ENCODE data around the gene CYBRD1.
"Not testable (repeated sequence)": the region's sequence is repeated elsewhere in the genome, so short reads cannot be mapped to it uniquely, and the experiment has no call there.

Gene CYBRD1

DNA sequence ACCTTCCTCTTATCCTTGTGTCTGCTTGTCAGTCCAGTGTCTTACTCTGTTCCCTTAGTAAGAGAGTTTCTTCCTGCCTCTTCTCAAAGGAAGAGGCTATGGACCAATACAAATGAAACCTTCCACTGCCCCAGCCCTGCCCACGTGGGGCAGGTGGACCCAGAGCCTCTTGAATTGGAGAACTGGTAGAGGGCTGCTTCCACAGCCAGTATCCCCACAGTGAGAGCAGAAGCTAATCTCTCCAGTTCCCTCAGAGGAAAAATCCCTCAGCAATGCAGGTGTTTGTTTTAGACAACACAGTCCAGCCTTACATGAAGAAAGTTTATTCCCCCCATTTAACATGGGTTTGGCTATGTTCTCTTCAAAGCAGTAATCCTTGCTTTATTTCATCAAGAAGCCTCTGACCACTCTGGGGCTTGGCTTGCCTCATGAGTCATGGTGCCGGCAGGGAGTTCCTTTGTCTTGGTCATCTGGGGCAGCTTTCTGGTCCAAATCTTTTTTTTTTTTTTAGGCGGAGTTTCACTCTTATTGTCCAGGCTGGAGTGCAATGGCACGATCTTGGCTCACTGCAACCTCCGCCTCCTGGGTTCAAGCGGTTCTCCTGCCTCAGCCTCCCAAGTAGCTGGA lies 6.5 kb upstream of the CYBRD1 start:
- in situ Hi-C loops (cut with MboI; ENCODE audit: low sequenced_read_pairs), result no loop called here

DNA sequence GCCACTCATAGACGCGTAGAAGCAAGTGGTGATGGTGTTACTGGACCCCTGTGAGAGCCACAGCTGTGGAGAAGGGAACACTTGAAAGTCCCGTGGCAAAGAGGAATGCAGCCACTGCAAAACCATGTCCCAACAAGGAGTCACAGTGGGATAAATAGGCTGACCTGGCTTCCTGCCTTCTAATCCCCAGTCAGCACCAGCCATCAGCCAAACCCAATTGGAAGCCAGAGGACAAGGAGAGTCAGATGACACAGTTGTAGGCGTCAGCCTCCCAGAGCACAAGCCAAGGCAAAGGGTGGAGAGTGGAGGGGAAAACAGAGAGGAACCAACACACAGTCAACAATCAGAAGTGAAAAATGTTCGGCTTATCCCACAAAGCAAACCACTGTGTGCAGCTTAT lies 5.5 kb upstream of the CYBRD1 start:
- in situ Hi-C loops (cut with MboI; ENCODE audit: low sequenced_read_pairs), result no loop called here

DNA sequence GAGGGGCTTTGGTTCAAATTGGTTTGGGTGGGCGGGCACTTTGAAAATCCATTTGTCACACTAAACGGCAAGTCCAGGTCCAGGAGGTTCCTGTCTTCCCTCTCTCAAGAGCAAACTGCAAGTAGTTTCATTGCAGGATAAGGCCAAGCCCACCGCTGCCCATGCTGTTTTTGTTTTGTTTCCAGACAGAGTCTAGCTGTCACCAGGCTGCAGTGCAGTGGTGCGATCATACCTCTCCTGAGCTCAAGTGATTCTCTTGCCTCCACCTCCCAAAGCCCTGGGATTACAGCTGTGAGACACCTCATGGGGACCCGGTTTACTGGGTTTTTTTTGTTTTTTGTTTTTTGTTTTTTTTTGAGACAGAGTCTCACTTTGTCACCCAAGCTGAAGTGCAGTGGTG lies 1.8 kb upstream of the CYBRD1 start:
- in situ Hi-C loops (cut with MboI; ENCODE audit: low sequenced_read_pairs), result no loop called here

DNA sequence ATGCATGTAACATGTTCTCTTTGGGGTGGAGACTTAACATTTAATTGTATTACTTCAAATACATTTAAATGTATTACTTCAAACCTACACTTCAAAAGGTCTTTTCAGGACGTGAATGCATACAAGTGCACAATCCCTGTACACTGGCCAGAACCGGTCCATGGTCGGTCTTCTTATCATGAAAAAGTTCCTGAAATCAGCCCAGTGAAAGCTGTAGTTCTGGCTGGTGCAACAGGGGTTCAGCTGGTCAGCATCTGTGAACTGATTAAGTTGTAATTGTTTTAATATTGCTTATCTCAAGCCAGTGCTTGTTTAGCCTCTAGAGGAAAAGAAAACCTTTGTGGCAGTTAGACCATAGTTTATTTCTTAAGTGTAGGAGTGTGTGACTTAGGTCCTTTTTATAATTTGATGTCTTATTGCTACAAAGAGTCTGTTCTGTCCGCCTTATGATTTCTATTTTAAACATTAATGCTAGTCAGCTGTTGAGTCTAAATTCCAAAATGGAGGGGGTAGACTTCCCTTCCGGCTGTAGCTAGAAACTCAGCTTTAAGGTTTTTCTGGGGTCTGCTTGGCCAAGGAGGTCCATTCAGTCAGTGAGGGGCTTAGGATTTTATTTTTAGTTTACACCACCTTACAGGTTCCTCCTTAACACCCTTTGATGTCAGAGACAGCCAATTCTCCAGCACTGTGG lies 768 bp upstream of the CYBRD1 start:
- in situ Hi-C loops (cut with MboI; ENCODE audit: low sequenced_read_pairs), result no loop called here

DNA sequence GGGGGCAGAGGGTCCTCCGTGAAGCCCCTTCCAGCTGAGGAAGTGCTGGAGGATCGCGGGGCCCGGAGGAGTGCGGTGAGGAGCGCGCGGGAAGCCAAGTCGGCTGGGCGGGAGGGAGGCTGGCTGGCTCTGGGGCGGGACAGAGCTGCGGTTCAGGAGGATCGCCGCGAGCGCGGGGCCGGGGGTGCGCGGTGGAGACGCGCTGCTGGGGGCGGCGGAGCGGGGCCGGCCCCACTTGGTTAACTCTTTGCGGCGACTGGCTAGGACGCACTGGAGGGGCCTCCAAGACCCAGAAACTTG lies 464 bp downstream of the CYBRD1 start:
- in situ Hi-C loops (cut with MboI; ENCODE audit: low sequenced_read_pairs), result no loop called here

DNA sequence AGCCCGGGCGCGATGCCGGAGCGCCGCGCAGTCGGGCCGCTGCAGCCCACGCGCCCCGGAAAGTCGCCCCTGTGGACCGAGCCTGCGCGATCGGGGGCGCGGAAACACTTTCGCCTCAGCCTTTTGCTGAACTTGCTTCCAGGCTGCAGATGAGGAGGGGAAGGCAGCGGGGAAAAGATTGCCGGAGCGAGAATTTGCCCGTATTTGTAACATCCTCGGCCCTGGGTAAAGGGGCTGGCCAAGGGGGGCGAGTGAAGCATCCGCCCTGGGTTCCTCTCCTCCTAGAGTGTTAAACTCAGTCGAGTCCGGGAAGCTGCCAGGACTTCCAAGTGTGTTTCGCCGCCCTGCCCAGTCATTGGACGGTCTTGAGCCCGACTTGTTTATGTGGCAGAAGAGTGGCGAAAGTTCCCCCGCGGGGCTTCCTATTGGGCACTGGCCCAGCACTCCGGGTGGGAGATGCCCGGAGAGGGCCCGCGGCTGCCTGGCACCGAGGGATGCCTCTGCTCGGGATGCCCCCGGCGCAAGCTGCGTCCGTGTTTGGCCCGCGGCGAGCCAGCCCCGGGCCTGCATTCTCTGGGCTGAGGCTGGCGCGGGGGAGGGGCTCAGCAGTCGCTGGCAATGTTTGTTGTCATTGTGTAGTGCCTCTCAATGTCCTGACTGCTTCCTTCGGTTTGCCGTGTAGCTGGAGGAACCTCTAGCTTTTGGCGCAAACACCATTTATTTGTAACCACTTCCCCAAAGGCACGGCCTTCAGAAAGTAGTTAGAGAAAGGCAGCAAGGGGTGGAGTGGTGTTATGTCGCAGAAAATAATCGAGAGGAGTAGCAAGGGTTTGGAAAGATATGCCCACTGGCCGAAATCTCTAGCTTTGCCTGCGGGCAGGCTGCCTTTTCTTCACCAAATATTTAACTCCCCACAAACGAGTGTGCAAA lies 1.1 kb downstream of the CYBRD1 start:
- in situ Hi-C loops (cut with MboI; ENCODE audit: low sequenced_read_pairs), result no loop called here

DNA sequence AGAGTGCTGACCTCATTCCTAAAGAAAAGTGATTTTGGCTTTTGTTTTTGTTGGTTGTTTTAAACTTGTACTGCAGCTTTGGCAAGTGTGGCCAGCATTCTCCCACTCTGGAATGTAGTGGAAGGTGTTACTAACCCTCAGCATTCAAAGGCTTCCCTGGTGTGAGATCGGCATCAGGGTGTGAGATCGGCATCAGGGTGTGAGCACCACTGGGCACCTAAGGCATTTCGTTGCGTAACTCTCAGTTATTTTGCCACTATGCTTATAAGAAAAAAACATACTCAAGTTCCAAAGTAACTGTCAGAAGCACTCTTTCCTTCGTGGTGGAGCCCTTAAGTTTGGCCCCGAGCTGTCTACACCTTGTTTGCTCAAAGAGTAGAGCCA lies 1.7 kb downstream of the CYBRD1 start:
- in situ Hi-C loops (cut with MboI; ENCODE audit: low sequenced_read_pairs), result no loop called here

DNA sequence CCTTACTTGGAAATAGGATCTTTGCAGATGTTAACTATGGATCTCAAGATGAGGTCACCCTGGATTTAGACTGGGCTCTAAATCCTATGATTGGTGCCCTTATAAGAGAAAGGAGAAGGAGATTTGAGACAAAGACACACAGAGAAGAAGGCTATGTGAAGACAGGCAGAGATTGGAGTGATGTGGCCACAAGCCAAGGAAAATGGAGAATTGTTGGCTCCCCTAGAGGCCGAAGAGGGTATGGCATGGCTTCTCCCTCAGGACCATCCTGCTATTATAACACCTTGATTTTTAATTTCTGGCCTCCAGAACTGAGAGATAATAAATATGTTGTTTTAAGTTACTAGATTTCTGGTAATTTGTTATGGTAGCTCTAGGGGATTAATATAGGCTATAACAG lies 7.6 kb downstream of the CYBRD1 start:
- in situ Hi-C loops (cut with MboI; ENCODE audit: low sequenced_read_pairs), result no loop called here

DNA sequence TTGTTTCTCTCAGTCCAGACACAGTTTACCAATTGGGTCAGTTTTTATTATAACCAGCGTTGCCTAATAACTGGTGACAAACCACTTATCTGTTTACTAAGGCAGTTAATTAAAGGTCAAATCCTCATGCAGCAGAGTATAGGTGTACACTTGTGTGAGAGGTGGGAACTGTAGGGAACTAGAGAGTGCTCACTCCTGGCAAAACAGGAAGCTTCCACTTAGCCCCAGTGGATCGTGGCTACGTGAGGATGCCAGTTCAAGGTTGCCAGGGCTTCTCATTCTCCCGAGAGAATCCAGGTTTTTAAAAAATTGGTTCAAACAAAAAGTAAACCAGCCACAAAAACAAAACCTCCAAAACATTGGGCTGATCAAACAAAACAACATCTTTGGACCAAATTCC lies 8.1 kb downstream of the CYBRD1 start:
- in situ Hi-C loops (cut with MboI; ENCODE audit: low sequenced_read_pairs), result no loop called here

DNA sequence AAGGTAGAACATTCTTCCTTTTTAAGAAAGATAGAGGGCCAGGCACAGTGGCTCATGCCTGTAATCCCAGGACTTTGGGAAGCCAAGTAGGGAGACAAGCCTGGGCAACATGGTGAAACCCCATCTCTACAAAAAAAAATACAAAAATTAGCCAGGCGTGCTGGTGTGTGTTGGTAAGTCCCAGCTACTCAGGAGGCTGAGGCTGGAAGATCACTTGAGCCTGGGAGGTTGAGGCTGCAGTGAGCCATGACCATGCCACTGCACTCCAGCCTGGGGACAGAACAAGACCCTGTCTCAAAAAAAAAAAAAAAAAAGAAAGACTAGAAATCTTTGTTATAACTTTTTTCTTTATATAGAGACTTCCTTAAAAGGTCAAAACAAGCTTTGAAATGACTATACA lies 8.6 kb downstream of the CYBRD1 start:
- in situ Hi-C loops (cut with MboI; ENCODE audit: low sequenced_read_pairs), result not testable (repeated sequence)

DNA sequence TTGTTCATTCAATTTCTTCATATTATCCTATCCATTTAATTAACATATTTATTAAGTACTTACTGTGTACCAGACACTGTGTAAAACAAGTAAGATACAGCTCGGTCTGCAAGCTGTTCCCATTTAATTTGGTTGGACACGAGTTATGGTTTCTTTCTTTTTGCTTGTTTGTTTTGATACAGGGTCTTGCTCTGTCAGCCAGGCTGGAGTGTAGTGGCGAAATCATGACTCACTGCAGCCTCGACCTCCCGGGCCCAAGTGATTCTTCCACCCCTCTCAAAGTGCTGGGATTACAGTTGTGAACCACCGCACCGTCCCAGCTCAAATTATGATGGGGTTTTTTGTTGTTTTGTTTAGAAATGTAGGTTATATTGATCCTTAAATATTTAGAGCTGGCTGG lies 9.0 kb downstream of the CYBRD1 start:
- in situ Hi-C loops (cut with MboI; ENCODE audit: low sequenced_read_pairs), result no loop called here

DNA sequence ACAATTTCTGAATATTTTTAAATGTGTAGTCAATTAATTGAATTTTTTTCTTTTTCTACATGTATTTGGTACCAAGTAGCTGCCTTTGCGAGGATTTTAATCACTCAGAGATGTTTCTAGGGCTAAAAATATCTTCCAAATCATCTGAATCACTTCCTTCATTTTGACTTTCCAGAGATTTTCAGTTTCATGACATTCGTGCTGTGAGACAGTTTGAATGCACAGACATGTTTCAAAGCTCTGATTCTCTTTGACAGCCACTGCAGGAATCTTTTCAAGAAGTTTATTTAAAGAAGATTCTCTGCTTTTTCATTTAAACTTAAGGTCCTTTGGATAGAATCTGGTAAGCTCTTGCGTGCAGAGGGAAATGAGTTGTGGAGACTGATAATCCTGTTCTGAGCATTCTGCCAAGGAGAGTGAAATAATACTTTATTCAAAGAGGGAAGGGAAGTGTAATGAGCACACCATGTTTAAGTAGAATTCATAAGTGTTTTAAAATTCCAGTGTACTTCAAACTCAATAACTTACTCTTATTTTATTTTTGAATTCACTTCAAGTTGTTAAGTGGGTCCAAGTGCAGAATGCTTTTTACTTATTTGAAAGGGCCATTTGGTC lies 9.7 kb downstream of the CYBRD1 start:
- in situ Hi-C loops (cut with MboI; ENCODE audit: low sequenced_read_pairs), result no loop called here

DNA sequence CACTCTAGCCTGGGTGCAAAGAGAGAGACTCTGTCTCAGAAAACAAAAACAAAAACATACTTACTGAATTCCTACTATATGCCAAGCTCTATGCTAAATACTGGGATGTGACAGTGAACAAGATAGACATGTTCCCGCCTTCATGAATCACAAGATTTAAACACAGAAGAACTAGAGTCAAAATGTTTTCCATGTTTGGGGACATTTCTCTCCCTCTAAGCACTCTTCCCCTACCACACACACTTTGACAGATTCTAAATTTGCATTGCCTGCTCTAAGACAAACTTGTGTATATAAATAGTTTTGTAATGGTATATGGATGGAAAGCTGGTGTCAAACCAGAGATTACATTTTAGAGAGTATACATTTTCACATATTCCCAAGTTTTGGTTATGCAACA lies 11.1 kb downstream of the CYBRD1 start:
- in situ Hi-C loops (cut with MboI; ENCODE audit: low sequenced_read_pairs), result no loop called here

DNA sequence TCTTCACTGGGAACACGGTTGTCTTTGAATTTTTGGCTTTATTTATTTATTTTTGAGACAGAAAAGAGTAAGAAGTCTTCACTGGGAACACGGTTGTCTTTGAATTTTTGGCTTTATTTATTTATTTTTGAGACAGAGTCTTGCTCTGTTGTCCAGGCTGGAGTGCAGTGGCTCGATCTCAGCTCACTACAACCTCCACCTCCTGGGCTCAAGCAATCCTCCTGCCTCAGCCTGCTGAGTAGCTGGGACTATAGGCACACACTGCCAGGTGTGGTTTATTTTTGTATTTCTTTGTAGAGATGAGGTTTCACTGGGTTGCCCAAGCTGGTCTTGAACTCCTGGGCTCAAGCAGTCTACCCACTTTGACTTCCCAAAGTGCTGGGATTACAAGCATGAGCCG lies 13.3 kb downstream of the CYBRD1 start:
- in situ Hi-C loops (cut with MboI; ENCODE audit: low sequenced_read_pairs), result not testable (repeated sequence)

DNA sequence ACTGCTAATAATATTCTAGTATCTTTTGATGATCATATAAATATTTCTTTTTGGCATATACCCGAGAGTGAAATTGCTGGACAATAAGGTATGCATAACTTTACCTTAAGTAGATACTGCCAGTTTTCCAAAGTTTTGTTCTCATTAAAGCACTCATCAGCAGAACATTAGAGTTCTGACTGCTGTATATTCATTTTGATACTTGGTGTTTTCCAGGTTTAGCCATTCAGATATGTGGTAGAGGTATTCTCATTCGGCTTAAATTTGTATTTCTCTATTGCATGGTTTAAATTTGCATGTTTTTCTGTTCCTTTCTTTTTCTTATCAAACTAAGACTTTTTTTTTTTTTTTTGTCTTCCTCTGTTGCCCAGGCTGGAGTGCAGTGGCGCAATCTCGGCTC lies 18.2 kb downstream of the CYBRD1 start:
- in situ Hi-C loops (cut with MboI; ENCODE audit: low sequenced_read_pairs), result no loop called here

DNA sequence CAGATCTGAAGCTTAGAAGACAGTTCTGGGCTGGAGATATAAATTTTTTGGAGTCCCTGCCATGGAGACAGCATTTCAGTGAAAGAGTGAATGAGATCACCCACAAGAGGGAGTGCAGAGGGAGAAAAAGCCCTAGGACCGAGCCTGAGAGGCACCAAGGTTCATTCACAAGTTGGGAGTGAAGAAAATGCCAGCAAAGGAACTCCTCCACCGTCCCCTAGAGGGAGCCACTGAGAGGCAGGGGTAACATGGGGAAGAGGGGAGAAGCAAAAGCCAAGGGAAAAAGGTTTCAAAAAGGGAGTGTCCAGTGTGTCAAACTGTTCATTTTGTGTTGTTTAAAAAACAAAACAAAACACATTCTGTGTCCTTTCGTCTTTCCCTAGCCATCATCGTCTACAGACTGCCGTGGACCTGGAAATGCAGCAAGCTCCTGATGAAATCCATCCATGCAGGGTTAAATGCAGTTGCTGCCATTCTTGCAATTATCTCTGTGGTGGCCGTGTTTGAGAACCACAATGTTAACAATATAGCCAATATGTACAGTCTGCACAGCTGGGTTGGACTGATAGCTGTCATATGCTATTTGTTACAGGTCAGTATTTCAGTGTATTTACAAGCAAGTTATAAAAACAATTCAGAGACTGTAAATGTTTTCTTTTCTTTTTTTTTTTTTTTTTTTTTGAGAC lies 19.1 kb downstream of the CYBRD1 start:
- in situ Hi-C loops (cut with MboI; ENCODE audit: low sequenced_read_pairs), result no loop called here

DNA sequence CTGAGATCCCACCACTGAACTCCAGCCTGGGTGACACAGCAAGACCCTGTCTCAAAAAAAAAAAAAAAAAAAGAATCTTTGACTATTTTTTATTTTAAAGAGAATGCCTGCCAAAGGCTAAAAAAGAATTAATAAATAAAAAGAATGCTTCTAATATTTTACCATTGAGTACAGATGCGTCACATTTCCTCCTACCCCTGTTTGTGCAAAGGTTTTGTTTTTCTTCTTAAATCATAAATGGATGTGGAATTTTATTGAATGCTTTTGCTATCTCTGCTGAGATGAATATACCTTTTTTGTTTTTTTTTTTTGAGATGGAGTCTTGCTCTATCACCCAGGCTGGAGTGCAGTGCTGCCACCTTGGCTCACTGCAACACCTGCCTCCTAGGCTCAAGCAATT lies 22.8 kb downstream of the CYBRD1 start:
- in situ Hi-C loops (cut with MboI; ENCODE audit: low sequenced_read_pairs), result no loop called here

DNA sequence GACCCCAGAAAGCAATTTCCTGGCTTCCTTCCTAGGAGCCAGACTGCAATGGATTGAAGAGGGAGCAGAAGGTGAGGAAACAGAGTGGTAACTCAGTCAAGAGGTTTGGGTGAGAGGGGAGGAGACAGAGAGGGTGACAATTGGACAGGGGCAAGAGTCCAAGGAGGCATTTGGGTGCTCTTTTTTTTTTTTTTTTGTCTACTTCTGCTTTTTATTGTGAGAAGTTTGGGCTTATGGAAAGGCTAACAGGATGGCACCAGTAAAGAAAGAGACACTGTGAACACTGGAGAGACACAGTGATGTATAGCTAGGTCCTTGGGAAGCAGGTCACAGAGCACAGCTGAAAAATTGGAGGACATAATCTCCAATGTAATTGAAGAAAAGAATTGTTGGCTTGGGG lies 25.0 kb downstream of the CYBRD1 start:
- in situ Hi-C loops (cut with MboI; ENCODE audit: low sequenced_read_pairs), result no loop called here

DNA sequence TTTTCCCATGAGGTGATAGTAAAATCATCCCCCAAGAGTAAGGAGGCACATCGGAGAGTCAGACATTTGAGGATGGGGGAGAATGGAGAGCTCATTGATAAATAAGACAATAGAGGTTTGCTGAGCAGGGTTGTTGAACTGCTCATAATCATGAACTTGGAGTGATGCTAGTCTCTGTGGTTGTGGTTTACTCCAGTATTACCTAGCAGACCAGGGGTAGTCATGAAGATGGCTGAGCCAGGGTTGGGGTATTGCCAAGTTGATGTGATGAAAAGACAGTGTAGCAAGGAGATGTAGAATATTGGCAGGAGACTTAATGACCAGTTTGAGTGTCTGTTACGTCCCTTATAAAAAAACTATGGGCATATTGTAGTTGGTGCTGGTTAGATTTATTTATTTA lies 25.4 kb downstream of the CYBRD1 start:
- in situ Hi-C loops (cut with MboI; ENCODE audit: low sequenced_read_pairs), result no loop called here

DNA sequence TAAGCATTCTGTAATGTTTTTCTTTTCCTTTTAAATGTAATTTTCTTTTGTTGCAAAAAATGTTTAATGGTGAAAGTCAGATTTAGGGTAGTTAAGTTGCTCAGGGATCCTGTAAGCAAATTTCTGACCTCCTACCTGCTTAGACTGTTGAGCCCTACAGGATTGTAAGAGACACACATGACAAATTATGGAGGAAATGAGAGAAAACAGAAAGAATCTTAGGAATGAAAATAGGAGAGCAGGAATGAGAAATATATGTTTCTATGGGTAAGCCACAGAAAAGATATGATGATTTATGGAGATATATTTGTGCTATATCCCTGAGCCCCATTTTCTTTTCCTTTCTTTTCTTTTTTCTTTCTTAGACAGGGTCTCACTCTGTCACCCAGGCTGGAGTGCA lies 28.3 kb downstream of the CYBRD1 start:
- in situ Hi-C loops (cut with MboI; ENCODE audit: low sequenced_read_pairs), result no loop called here

DNA sequence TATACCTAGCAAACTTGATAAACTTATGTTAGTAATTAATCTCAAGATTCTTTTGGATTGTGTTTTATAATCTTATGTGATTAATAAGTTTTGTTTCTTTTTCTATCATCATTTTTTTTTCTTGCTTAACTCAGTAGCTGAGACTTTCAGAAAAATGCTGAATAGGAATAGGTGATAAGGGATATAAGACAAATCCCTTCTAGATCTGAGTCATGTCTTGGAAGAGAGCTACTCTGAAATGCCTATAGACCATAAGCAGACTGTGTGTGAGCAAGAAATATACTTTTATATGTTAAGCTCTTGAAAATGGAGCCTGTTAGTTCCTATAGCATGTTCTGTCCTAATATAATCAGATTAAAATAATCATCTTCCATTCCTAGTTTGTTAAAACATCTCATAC lies 29.6 kb downstream of the CYBRD1 start:
- in situ Hi-C loops (cut with MboI; ENCODE audit: low sequenced_read_pairs), result no loop called here

Data from HL-60/S4 treated with phorbol 12-myristate 13-acetate at 8.2 ng/mL for 4 days and 3 days (cell line).